ENCODE results near the gene CLTRN. TPM values are rescaled to one million over a fixed set of nuclear protein-coding genes. Genes with fewer than 3 reads are reported as not detected.

The CLTRN gene
- total RNA-seq, 3 donors from 2014 or later (not counting 1 experiment from before 2014, with no cell fraction given) = 0.28 TPM; not detected in 2

DNA sequence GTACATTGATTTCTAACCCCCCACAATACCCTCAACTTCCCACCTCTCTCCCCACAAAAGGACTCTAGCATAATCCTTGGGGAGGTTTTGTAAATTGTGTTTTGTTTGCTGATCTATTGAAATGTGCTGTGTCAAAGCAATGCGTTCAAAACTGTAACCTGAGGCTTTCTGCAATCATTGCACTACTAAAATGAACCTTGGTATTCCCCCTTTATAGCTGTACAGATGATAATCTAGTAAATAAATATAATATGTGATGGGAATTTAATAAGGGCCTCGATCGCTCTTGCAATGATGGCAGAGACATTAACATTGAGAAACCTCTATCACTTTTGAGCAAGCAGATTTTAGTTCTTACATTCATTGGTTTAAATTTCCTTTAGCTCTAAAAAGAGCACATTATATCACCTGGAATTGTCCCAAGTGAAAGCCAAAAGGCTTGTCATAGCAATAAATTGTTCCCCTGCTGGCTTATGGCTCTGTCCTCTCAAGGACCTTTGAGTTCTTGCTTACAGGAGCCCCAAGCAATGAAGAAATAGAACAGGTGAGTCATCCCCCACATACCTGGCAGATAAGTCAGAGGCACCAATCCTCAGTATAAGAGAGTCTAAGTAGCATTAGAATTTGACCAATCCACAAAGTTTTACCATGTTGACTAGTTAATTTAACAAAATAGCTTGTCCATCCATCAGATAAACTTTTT, 45.4 kb downstream of the CLTRN start:
- 100% methylated on average over 2 of the region's 3 CpGs for WGBS (ENCODE audit: insufficient coverage)
- no peaks in the 10 kb centered on the region for H3K27me3 ChIP-seq (ENCODE audit: control insufficient read depth, insufficient read depth, low read length)
- Mint-ChIP-seq H3K4me3 (no peak overlapping the region), H3K4me1 (no peaks in the 10 kb centered on the region), H3K36me3 (no peaks in the 10 kb centered on the region), H3K9me3 (no peaks in the 10 kb centered on the region), H3K27me3 (ENCODE audit: low read depth in 2 of 2) (peaks cover 2 to 67% of the 10 kb centered on the region in 2 donors), H3K27ac (no peak overlapping the region)
- no peaks in the 10 kb centered on the region for H3K36me3 ChIP-seq (ENCODE audit: control insufficient read depth, insufficient read depth, low read length)
- no peak for ATAC-seq
- no peak overlapping the region for H3K27ac ChIP-seq (ENCODE audit: low read length)
- no peak for DNase-seq
- intact Hi-C loops (cut with micrococcal nuclease) = no loop called here
- TF ChIP-seq, protein P1, sequence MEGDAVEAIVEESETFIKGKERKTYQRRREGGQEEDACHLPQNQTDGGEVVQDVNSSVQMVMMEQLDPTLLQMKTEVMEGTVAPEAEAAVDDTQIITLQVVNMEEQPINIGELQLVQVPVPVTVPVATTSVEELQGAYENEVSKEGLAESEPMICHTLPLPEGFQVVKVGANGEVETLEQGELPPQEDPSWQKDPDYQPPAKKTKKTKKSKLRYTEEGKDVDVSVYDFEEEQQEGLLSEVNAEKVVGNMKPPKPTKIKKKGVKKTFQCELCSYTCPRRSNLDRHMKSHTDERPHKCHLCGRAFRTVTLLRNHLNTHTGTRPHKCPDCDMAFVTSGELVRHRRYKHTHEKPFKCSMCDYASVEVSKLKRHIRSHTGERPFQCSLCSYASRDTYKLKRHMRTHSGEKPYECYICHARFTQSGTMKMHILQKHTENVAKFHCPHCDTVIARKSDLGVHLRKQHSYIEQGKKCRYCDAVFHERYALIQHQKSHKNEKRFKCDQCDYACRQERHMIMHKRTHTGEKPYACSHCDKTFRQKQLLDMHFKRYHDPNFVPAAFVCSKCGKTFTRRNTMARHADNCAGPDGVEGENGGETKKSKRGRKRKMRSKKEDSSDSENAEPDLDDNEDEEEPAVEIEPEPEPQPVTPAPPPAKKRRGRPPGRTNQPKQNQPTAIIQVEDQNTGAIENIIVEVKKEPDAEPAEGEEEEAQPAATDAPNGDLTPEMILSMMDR (IDR thresholded peaks at IDR 0.05) = no peak
- no peaks in the 10 kb centered on the region for H3K9me3 ChIP-seq (ENCODE audit: control insufficient read depth, insufficient read depth, low read length)
- H3K4me3 ChIP-seq (ENCODE audit: low read length) = no peak overlapping the region
- H3K4me1 ChIP-seq (ENCODE audit: control insufficient read depth, insufficient read depth, low read length) = no peaks in the 10 kb centered on the region

GRCh38 chrX:15617111-15617510, 47.5 kb downstream of the CLTRN start:
- 98% methylated on average over 4 of the region's 6 CpGs for WGBS (ENCODE audit: insufficient coverage)
- Histone ChIP-seq H3K4me3 (ENCODE audit: low read length) (no peak overlapping the region), H3K27me3 (ENCODE audit: control insufficient read depth, insufficient read depth, low read length) (no peaks in the 10 kb centered on the region), H3K27ac (ENCODE audit: low read length) (no peak overlapping the region), H3K36me3 (ENCODE audit: control insufficient read depth, insufficient read depth, low read length) (no peaks in the 10 kb centered on the region), H3K4me1 (ENCODE audit: control insufficient read depth, insufficient read depth, low read length) (no peaks in the 10 kb centered on the region), H3K9me3 (ENCODE audit: control insufficient read depth, insufficient read depth, low read length) (no peaks in the 10 kb centered on the region)
- Mint-ChIP-seq H3K27me3 (ENCODE audit: low read depth in 2 of 2) (peaks cover 2 to 50% of the 10 kb centered on the region in 2 donors), H3K27ac (no peak overlapping the region), H3K4me1 (no peaks in the 10 kb centered on the region), H3K9me3 (no peaks in the 10 kb centered on the region), H3K36me3 (no peaks in the 10 kb centered on the region), H3K4me3 (no peak overlapping the region)
- ATAC-seq (no peak), DNase-seq (no peak)
- TF ChIP-seq, protein P1 (IDR thresholded peaks at IDR 0.05) = no peak
- intact Hi-C loops (cut with micrococcal nuclease) = no loop called here

- H3K27ac ChIP-seq (ENCODE audit: low read length) = no peak overlapping the region
- no peak for ATAC-seq
- no peaks in the 10 kb centered on the region for H3K36me3 ChIP-seq (ENCODE audit: control insufficient read depth, insufficient read depth, low read length)
- H3K4me3 ChIP-seq (ENCODE audit: low read length) = no peak overlapping the region
- Mint-ChIP-seq H3K9me3 (no peaks in the 10 kb centered on the region), H3K27ac (no peak overlapping the region), H3K4me3 (no peak overlapping the region), H3K36me3 (no peaks in the 10 kb centered on the region), H3K4me1 (no peaks in the 10 kb centered on the region), H3K27me3 (ENCODE audit: low read depth in 2 of 2) (peaks cover 2 to 46% of the 10 kb centered on the region in 2 donors)
- H3K27me3 ChIP-seq (ENCODE audit: control insufficient read depth, insufficient read depth, low read length) = no peaks in the 10 kb centered on the region
- WGBS (ENCODE audit: insufficient coverage) = 87% methylated on average over 3 of the region's 3 CpGs
- TF ChIP-seq, protein P1 (IDR thresholded peaks at IDR 0.05) = no peak
- no peak for DNase-seq
- H3K4me1 ChIP-seq (ENCODE audit: control insufficient read depth, insufficient read depth, low read length) = no peaks in the 10 kb centered on the region
- no peaks in the 10 kb centered on the region for H3K9me3 ChIP-seq (ENCODE audit: control insufficient read depth, insufficient read depth, low read length)
- intact Hi-C loops (cut with micrococcal nuclease) = no loop called here
Measured at GRCh38 chrX:15616531-15616930, 48.1 kb downstream of the CLTRN start.

DNA sequence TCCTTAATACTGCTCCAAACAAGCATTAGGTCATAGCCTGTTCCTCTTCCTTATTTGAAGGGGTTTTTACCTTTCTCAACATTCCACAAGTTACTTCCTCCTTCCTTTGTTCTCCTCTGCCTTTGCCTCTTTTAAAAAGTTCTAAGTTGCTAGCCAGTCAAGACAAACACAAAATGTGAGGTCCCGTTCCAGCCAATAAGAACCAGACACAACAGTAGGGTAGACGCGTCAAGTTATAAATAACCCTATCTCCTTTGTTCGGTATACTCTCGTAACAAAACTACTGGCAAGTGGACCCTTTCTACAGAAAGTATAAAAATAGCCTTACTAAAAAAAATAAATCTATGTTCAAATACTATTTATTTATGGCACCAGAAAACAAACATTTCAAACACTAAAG, 57.5 kb downstream of the CLTRN start:
- Mint-ChIP-seq H3K4me1 (no peaks in the 10 kb centered on the region), H3K27me3 (ENCODE audit: low read depth in 2 of 2) (peaks cover 3 to 46% of the 10 kb centered on the region in 2 donors)

More for the DNA sequence above, 57.5 kb downstream of the CLTRN start:
- no peak for ATAC-seq
- no peak overlapping the region for H3K4me3 ChIP-seq (ENCODE audit: low read length)
- Mint-ChIP-seq H3K4me3 (no peak overlapping the region), H3K27ac (no peak overlapping the region), H3K36me3 (no peaks in the 10 kb centered on the region), H3K9me3 (no peaks in the 10 kb centered on the region)
- H3K9me3 ChIP-seq (ENCODE audit: control insufficient read depth, insufficient read depth, low read length) = no peaks in the 10 kb centered on the region
- H3K27me3 ChIP-seq (ENCODE audit: control insufficient read depth, insufficient read depth, low read length) = no peaks in the 10 kb centered on the region
- intact Hi-C loops (cut with micrococcal nuclease) = no loop called here
- no peaks in the 10 kb centered on the region for H3K4me1 ChIP-seq (ENCODE audit: control insufficient read depth, insufficient read depth, low read length)
- no peak overlapping the region for H3K27ac ChIP-seq (ENCODE audit: low read length)
- TF ChIP-seq, protein P1 (IDR thresholded peaks at IDR 0.05) = no peak
- no CpG with 5 or more reads among the region's 5 CpGs for WGBS (ENCODE audit: insufficient coverage)
- DNase-seq = no peak
- no peaks in the 10 kb centered on the region for H3K36me3 ChIP-seq (ENCODE audit: control insufficient read depth, insufficient read depth, low read length)
